Right renal cortex interstitium (tissue), 3 donors: ENCODE data around the gene ADCY3. TPM values are rescaled to one million over a fixed set of nuclear protein-coding genes. Genes with fewer than 3 reads are reported as not detected.

Experiments
- DNase-seq, 3 donors: peaks; one replicate each; pipeline ENCODE4 v3.0.0-alpha.2; 2013; ENCODE audit warnings: low read depth in 3 of 3, low spot score in 2 of 3
- polyA plus RNA-seq, 3 donors: library from polyadenylated mRNA; unstranded; fragments of 120-200 nt; gene quantifications; one replicate each; pipeline ENCODE4 v1.2.1, GENCODE V29; 2013; ENCODE audit not compliant: insufficient read length in 3 of 3

The ADCY3 gene
- polyA plus RNA-seq, 3 donors = 22.8 to 25.4 (median 24.3) TPM

GRCh38 chr2:24878341-24878740 is 41.7 kb downstream of the ADCY3 start:
- DNase-seq = no peak

GRCh38 chr2:24877646-24878045 is 42.4 kb downstream of the ADCY3 start:
- no peak for DNase-seq

GRCh38 chr2:24877067-24877466 is 43.0 kb downstream of the ADCY3 start:
- DNase-seq = no peak

DNA sequence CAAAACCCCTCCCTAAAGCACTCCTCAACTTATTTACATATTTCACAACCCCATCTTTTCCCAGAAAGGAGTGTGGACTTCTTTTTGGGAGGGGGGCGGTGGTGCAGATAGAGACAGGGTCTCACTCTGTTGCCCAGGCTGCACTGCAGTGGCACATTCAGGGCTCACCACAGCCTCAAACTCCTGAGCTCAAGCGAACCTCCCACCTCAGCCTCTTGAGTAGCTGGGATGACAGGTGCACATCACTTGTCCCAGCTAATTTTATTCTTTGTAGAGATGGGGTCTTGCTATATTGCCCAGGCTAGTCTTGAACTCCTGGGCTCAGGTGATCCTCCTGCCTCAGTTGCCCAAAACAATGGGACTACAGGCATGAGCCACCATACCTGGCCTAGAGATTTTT is 44.1 kb downstream of the ADCY3 start:
- DNase-seq = no peak

- no peak for DNase-seq
Measured at GRCh38 chr2:24875272-24875671, 44.8 kb downstream of the ADCY3 start.

- no peak for DNase-seq
Measured at GRCh38 chr2:24874035-24874434, 46.0 kb downstream of the ADCY3 start.

DNA sequence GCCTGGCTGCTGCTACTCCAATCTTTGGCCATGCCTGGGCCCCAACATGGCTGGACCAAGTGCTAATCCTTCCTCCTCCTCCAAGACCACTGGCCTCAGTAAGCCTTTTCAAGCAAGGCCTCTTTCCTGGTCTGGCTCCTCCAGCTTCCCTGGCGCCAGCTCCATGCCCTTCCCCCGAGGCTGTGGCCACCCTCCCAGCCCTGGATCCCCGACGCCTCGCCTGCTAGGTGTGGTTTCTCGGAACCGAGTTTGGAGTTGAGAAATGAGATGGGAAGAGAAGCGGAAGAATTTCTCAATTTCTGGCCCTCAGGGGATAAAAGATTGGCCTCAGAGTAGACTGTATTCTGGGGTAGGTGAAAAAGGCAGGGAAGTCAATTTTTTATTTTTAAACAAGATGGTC is 46.4 kb downstream of the ADCY3 start:
- DNase-seq = no peak

DNA sequence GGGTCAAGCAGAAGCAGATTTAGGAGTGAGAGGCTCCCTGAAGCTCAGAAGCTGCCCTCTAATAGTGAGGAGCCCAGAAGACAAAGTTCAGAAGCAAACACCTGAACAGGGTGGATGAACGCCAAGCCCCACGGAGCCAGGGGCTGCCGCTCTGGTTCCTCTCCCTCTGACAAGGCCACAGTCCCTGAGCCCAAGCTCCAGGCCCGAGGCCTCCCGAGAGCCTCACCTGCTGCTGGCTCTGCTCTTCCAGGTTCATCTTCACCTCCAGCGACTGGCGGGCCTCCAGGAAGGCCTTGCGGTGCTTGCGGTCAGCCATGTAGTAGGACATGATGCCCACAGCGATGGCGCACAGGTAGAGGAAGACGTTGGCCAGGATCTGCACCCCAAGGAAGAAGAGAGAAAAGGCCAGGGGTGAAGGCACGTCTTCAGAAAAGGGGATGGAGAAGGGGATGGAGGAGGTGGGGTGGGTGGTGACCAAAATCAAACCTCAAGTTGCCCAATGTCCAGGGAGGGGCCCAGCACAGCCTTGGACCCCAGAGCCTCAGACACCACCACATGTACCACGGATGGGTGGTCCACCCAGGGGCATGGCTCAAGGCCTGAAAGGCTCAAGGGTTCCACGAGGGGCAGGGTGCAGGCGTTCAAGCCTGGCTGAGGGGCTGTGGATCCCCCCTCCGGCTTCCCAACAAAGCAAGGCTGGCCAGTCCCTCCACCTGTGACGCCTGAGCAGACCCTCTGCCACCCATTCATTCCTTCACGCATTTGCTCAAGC is 47.5 kb downstream of the ADCY3 start:
- DNase-seq = no peak

DNA sequence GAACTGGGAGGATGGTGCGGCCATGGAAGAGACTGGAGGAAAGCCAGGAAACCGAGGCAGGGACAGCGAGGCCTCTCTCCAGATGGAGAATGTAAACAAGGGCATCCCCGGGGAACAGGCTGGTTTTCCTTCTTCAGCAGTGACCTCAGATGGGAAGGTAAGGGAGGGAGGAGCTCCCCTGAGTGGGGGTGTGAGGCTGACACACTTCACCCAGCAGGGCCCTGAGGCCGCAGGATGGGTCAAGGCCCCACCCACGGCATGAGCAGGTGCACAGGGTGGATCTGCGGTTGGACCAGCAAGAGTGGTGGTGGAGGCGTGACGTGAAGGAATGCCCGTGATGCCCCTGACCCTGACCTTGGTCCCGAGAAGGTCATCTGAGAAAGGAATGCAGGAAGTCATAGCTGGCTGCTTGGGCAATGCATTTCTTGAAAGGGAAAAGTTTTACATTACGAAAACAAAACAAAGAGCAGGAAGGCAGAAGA is 48.1 kb downstream of the ADCY3 start:
- no peak for DNase-seq

GRCh38 chr2:24870891-24871705 is 48.9 kb downstream of the ADCY3 start:
- DNase-seq = no peak

GRCh38 chr2:24870440-24870839 is 49.6 kb downstream of the ADCY3 start:
- no peak for DNase-seq

DNA sequence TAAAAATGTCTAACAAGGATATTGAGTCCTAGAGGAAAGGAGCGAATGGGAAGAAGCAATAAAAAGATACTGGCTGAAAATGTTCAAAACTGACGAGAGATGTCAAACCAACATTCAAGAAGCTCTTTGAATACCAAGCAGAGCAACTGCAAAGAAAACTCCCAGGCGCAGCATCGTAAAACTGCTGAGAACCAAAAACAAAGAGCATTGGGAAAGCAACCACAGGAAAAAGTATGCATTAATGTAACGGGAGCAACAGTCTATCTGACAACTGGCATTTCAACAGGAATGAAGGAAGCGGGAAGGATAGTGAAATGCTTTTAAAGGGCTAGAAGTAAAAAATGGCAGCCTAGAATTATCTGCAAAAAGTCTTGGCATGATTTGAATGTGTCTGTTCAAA is 53.1 kb downstream of the ADCY3 start:
- no peak for DNase-seq

GRCh38 chr2:24863641-24864040 is 56.4 kb downstream of the ADCY3 start:
- DNase-seq = no peak

DNA sequence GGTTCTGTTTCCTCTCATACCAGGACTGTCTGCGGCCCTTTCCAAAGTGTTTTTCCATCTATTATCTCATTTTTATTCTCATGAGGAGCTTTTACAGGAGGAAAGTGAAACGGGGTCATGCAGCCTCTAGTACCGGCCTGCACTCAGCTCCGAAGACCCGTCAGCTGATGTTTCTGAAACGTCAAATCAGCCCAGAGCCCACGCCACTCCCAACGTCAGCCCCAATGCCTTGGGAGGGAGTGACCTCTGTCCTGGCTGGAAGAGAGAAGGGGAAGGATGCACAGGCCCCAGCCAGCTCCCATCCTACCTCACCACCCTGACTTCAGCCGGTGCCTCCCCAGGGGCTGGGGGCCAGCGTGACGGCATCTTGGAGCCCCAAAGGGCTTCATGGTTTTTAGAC is 58.5 kb downstream of the ADCY3 start:
- no peak for DNase-seq

DNA sequence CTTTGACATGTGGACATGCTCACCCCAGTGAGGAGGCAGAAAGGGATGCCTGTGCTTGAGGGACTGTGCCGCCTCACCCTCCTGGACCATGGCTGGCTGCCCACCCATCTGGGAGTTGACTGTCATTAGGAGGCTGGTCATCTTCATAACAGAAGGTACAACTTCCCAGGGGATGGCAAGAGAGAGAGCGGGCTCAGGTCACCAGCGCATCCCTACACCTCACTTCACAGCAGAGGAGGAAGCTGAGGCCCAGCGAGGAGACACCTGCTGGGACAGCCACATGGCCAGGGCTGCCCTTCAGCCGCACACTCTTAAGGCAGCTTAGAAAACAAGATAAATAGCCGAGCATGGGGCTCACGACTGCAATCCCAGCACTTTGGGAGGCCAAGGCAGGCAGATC is 59.4 kb downstream of the ADCY3 start:
- no peak for DNase-seq

DNA sequence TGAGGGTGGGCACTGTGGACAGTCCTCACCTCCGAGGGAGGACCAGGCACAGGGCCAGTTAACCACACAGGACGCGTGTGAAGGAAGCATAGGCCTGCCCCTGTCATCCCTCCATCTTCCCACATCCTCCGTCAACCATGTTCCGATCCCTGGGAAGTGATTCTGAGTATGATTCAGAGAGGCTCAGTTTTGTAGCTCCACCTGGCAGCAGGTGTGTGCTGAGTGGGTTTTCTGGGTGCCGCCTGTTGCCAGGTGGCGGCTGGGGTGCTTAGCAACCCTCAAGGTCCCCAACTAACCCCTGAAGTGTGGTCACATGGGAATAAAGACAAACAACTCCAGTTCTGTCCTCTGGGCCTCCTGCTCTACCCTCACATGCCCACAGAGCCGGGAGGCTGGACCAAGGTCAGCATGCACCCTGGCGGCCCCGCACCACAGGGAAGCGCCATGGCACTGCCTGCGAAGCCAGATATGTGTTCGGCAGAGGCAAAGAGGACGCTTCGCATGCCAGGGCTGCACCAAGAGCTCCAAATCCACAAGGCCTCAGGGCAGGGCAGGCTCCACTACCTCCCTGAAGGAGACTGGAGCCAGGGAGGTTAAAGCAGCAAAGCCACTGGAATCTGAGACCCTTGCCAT is 60.0 kb downstream of the ADCY3 start:
- DNase-seq = no peak

GRCh38 chr2:24858996-24859395 is 61.0 kb downstream of the ADCY3 start:
- no peak for DNase-seq

DNA sequence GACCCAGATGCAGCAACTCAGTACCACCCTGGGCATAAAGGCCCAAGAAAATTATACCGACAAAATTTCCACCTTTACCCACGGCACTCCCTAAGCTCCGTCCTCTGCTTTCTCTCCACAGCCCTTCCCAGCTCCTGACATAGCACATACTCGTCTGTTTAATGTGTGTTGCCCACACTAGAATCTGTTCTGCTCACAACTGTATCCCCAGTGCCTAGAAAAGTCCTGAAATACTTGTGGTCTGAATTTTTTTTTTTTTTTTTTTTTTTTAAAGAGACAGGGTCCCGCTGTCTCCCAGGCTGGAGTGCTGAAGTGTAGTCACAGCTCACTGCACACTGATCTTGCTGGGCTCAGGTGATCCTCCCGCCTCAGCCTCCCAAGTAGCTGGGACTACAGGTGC is 62.3 kb downstream of the ADCY3 start:
- no peak for DNase-seq

- no peak for DNase-seq
Measured at GRCh38 chr2:24856791-24857211, 63.2 kb downstream of the ADCY3 start.

DNA sequence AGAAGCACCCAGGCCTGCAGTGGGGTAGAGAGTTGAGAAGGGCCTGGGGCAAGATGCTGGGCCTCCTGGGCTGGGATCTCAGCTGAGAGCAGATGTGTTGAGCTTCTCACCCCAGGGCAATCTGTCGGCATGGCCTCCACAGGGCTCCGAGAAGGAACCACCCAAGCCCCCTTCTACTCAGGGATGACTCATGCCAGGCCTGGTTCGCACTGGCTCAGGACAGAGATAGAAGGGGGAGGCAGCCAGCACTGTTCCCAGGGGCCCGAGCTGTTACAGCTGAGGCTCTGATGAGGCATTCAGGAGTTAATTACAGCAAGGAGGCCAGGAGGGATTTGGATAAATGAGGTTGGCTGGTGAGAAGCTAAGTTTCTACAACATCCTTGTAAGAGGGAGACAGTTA is 64.3 kb downstream of the ADCY3 start:
- no peak for DNase-seq

- DNase-seq = peak in 1 of 3 donors; percentile 33
Measured at GRCh38 chr2:24855022-24855622, 64.9 kb downstream of the ADCY3 start.
